Fibroblast of mammary gland (primary cell): ENCODE data around the gene IFT25.
A peak's percentile ranks its signal among the peaks of the same experiment; 100 is the strongest.
"Not testable (repeated sequence)": the region's sequence is repeated elsewhere in the genome, so short reads cannot be mapped to it uniquely, and the experiment has no call there.

ENCODE experiments used
- DNase-seq: peaks from one replicate; pipeline ENCODE4 v3.0.0-alpha.2; 2010; ENCODE audit warnings: low read depth
- H3K4me3 ChIP-seq: 2 replicates; pipeline ENCODE4 v1.5.1; 2011; ENCODE audit warnings: low read depth, mild to moderate bottlenecking, low read length, moderate library complexity; ENCODE audit not compliant: control insufficient read depth
- TF ChIP-seq, protein P1 (sequence below): conservative IDR thresholded peaks from 2 replicates; pipeline ENCODE4 v1.5.1; 2011; ENCODE audit warnings: low read depth, low read length, inconsistent platforms; ENCODE audit not compliant: control insufficient read depth, insufficient read depth

Gene IFT25

DNA sequence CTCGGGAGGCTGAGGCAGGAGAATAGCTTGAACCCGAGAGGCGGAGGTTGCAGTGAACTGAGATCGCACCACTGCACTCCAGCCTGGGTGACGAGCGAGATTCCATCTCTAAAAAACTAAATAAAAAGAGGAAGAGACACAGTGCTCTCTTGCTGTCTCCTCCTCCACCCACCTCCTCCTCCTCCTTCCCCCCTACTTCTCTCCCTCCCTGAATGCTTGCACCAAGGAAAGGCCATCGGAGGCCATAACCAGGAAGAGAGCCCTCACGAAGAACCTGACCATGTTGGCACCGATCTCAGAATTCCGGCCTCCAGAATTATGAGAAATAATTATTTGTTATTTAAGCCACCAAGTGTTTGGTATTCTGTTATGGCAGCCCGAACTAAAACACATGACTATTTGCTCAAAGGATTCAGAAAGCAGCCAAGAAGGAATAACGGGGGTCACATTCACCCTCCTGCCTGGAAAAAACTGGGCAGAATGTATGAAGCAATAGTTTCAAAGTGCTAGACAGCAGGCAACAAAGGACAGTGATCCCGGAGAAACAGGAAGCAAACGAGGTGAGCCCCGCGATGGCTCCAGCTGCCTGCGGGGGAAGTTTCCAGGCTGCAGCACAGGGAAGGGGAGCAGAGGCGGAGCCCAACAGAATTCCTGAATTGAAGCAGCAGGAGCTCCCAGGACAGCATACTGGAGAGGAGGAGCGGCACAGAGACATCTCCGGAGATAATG lies 36.7 kb upstream of the IFT25 start:
- DNase-seq: peak; percentile 50
- TF ChIP-seq, protein P1, sequence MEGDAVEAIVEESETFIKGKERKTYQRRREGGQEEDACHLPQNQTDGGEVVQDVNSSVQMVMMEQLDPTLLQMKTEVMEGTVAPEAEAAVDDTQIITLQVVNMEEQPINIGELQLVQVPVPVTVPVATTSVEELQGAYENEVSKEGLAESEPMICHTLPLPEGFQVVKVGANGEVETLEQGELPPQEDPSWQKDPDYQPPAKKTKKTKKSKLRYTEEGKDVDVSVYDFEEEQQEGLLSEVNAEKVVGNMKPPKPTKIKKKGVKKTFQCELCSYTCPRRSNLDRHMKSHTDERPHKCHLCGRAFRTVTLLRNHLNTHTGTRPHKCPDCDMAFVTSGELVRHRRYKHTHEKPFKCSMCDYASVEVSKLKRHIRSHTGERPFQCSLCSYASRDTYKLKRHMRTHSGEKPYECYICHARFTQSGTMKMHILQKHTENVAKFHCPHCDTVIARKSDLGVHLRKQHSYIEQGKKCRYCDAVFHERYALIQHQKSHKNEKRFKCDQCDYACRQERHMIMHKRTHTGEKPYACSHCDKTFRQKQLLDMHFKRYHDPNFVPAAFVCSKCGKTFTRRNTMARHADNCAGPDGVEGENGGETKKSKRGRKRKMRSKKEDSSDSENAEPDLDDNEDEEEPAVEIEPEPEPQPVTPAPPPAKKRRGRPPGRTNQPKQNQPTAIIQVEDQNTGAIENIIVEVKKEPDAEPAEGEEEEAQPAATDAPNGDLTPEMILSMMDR: no peak
- H3K4me3 ChIP-seq: peak overlapping the region; percentile 45

DNA sequence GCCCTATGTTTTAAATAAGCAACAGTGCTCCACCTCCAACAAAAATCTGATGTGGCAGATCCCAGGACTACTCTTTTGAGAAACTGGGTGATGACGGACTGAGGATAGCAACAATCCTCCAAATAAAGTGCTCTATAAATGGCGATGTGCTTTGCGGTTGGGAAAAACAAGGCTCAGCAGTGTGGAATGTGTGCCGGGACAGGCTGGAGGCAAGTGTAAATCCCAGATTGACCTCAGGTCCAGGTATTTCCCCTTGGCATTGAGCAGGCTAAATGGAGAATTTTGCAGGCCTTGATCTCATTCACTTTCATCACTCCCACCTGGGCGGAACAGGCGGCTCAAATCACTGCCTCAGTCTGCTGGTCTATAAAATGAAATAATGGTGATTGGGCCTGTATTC lies 35.7 kb upstream of the IFT25 start:
- TF ChIP-seq, protein P1: no peak
- DNase-seq: no peak
- no peak overlapping the region for H3K4me3 ChIP-seq

DNA sequence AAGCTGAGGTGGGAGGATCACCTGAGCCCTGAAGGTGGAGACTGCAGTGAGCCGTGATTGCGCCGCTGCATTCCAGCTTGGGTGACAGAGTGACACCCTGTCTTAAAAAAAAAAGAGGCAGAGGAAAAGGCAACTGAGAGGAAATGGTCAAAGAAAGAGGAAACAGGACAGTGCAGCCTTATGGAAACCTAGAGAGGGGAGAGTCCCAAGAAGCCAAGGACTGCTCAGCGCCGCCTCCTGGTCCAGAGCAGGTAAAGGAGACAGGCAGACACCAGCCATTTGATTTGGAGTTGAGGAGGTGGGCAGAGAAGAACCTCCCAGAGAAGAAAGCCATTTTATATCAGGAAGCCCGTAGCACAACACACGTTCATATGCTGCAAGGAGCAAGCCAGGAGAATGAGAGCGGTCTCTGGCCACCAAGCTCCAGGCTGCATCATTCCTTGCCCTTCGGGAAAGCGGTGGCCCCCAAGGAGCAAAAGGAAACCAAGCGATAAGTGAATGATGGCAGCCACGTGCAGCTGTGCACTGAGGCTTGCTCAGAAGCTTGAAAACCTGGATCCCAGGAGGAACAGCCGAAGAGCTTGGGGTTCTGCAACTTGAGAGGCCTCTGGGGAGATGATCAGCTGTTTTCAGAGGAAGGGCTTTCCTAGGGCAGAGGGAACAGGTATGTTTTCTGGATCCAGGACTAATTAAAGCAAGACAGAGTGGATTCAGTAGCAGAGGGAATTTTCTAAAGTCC lies 34.4 kb upstream of the IFT25 start:
- TF ChIP-seq, protein P1: no peak
- no peak overlapping the region for H3K4me3 ChIP-seq
- no peak for DNase-seq

DNA sequence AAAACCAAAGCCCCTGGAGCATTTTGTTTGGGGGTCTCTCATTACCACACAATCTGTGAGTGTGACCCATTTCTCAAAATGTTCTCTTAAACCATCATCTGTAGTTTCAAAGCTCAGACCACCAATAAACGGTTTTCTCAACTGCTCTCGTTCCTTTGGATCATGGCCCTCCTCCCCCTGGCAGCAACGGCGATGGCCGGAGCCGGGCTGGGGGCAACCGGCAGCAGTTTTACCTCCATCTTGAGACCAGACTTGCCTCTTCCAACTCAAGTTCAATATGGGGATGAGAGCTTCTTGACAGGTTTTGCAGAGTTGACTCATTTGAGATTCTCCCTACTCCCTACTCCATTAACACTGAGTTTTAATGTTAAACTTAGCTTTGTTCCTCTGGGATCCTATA lies 30.4 kb upstream of the IFT25 start:
- TF ChIP-seq, protein P1: no peak
- H3K4me3 ChIP-seq: no peak overlapping the region
- no peak for DNase-seq

DNA sequence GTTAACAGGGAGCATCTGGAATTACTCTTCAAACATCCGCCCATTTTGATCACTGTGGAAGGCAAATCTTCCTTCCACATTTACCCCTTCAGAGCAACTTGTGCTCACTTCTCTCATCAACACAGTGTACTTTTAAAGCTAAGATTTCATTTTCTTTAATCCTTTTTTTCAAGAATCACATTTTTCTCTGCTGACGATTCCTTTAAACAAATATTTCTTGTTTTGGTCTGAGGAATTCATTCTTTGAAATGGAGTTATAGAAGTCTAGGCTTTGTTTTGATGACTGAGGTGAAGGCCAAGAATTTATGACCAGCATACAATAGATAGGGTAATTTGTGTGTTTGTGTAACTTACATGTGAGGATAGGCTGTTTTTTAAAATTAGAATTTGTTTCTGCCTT lies 26.2 kb upstream of the IFT25 start:
- TF ChIP-seq, protein P1: no peak
- no peak overlapping the region for H3K4me3 ChIP-seq

DNA sequence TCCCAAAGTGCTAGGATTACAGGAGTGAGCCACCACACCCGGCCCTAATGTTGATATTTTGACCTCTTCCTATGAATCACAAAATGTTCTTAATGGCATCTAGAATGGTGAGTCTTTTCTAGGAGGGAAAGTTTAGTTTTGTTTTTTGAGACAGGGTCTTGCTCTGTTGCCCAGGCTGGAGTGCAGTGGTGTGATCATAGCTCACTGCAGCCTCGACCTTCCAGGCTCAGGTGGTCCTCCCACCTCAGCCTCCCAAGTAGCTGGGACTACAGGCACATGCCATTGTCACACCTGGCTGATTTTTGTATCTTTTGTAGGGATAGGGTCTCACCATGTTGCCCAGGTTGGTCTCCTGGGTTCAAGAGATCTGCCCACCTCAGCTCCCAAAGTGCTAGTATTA lies 23.8 kb upstream of the IFT25 start:
- H3K4me3 ChIP-seq, DNase-seq: not testable (repeated sequence)

More for the DNA sequence above, 26.2 kb upstream of the IFT25 start:
- no peak for DNase-seq

DNA sequence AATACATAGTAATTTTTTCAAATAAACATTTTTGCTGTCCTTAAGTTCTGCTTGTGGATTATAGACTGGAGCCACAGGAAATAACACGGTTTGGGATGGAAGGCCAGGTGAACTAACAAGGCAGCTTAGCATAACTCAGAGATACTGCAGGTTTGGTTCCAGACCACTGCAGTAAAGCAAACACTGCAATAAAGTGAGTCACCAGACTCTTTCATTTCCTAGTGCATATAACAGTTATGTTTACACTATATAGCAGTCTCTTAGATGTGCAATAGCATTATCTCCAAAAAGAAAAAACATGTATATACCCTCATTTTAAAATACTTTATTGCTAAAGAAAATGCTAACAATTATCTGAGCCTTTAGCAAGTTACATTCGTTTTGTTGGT lies 22.6 kb upstream of the IFT25 start:
- H3K4me3 ChIP-seq: no peak overlapping the region
- no peak for DNase-seq
- TF ChIP-seq, protein P1: no peak
